D721Med (cell line): ENCODE data around the gene PACSIN2.

Source experiments
- DNase-seq: peaks from one replicate; pipeline ENCODE4 v3.0.0; 2011; ENCODE audit warnings: low spot score; ENCODE audit not compliant: insufficient read length
- FAIRE-seq: peaks from 2 replicates; lab custom pipeline; 2011; peaks lifted over from hg19 to GRCh38; lab: Jason Lieb, UNC
- CTCF ChIP-seq: IDR thresholded peaks from 2 replicates; pipeline ENCODE4 v1.5.1; 2012; ENCODE audit warnings: mild to moderate bottlenecking, control low read depth; ENCODE audit not compliant: insufficient read depth; ENCODE audit errors: missing control alignments

The PACSIN2 gene

GRCh38 chr22:42892571-42893316 is 122.2 kb downstream of the PACSIN2 start:
- DNase-seq (no peak), FAIRE-seq (no peak)

DNA sequence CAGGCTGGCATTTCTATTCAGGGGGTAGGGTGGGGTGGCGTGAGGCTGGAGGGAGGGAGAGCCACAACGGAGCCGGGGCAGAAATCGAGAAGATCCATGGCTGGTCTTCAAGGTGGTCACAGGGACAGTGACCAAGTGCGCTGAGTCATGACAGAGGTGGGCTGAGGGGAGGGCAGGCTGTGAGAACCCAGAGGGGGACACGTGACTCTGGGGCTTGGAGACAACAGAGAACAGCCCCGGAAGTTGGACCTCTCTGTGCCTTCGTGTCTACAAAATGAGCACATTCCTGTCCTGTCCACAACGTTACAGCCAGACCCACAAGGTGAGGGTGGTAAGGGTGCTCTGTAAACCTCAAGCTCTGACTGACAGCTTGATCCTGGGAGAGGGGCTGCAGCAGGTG is 122.8 kb downstream of the PACSIN2 start:
- FAIRE-seq (no peak), DNase-seq (no peak)
- no peak for TF ChIP-seq CTCF

More at GRCh38 chr22:42892571-42893316, 122.2 kb downstream of the PACSIN2 start:
- TF ChIP-seq CTCF = no peak

- TF ChIP-seq CTCF = no peak
- DNase-seq (no peak), FAIRE-seq (no peak)
These were observed 123.3 kb downstream of the PACSIN2 start for GRCh38 chr22:42891696-42892095.

DNA sequence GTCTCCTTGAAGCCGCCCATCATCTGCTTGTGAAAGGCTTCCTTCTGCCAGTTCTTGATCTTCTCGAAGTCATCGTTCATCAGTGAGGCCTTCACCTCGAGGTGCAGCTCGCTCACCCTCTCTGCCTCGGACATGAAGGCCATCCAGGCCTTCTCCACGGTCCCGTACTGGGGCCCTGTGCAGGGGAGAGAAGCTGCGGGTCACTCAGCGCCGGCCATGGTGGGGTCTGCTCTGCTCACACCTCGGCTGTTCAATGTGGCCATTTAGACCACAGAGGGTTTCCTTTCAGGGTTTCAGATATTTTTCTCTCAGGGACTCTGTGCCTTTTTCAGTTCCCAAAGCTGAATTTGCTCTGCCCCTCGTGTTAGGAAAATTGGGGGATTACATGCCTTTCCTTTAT is 123.9 kb downstream of the PACSIN2 start:
- FAIRE-seq (no peak), DNase-seq (no peak)
- TF ChIP-seq CTCF = no peak

DNA sequence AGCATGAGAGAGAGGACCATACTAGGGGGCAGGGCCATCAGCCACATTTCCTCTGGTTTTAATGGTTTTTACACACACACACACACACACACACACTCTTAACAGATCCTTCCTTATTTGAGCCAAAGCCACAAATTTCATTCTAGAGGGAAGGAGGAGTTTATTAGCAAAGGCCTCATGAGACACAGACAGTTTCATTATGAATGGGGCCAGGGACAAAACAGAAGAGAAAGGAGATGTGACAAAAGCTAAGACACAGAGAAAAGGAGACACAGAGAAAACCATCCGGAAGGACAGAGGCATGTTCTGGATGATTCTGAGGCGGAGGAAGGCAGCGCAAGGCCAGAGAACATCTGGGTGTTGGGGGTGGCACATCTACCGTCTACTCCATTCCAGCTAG is 125.6 kb downstream of the PACSIN2 start:
- TF ChIP-seq CTCF = no peak
- FAIRE-seq = no peak
- no peak for DNase-seq

DNA sequence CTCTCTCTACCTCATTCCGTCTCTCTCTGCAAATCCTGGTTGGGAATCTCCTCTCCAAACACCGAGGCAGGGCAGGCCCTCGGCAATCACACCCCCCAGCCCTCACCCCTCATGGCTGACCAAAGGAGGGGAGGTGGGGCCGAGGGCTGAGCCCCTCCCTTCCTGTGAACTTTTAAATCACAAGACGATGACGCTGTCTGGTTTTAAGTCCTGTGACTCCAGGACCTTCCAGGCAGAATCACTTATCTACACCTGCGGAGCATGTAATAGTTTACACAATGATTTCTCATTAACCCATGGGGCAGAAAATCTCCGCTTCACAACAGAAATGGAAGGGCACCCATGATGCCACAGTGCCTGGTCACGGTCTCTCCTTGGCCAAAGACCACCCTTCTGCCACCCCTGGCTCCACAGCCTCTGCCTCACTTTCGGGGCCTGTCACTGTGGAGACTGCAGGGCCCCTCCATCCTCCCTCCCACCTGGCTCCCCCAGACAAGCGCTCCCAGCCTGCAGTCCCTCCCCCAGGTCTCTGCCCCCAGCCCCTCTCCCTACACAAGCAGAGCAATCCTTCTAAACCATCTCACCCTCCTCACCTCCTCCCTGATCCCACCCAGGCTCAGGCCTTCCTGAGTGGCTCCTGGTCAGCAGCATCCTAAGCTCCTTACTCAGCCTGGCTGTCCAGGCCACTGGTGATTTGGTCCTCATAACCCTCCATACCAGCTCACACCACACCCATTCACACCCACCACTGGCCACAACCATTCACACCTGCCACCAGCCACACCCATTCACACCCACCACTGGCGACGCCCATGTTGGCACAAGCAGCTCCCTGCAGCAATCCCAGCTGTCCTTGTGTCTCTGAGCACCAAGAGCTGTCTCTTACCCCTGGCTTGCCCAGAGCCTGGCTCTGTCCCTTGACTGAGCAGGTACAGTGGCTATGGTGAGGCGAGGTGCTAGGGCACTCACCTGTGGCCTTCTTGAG is 127.1 kb downstream of the PACSIN2 start:
- TF ChIP-seq CTCF = no peak
- FAIRE-seq = no peak

GRCh38 chr22:42887120-42887519 is 127.8 kb downstream of the PACSIN2 start:
- FAIRE-seq (no peak), DNase-seq (no peak)

More for the DNA sequence above, 127.1 kb downstream of the PACSIN2 start:
- DNase-seq = no peak

More at GRCh38 chr22:42887120-42887519, 127.8 kb downstream of the PACSIN2 start:
- no peak for TF ChIP-seq CTCF
